ENCODE measurements around the gene CALCOCO1.
A peak's percentile ranks its signal among the peaks of the same experiment; 100 is the strongest.

GRCh38 chr12:53675701-53676607 is 51.3 kb downstream of the CALCOCO1 start, which contains the start of gene ATP5MC2:
- TF ChIP-seq EZH2 (optimal IDR thresholded peaks at IDR 0.05; ENCODE audit: low read depth, low read length) (no peak), CTCF (IDR thresholded peaks at IDR 0.05; ENCODE audit: low read length) (peak; percentile 100)

All from MM.1S (cell line).